ENCODE data around the gene DNMT3L. TPM values are rescaled to one million over a fixed set of nuclear protein-coding genes. Genes with fewer than 3 reads are reported as not detected.
"Not testable (repeated sequence)": the region's sequence is repeated elsewhere in the genome, so short reads cannot be mapped to it uniquely, and the experiment has no call there.

Gene DNMT3L
- total RNA-seq, 6 experiments from 2014 or later: not detected

- TF ChIP-seq CTCF (IDR thresholded peaks at IDR 0.05): no peak
- H3K9me3 Mint-ChIP-seq: no peaks in the 10 kb centered on the region
- peak within 1 kb of the TSS; percentile 30; the same call in 1 of the 2 replicates for H3K4me3 Mint-ChIP-seq
- no peaks in the 10 kb centered on the region for H3K36me3 Mint-ChIP-seq (ENCODE audit: low read depth)
- peak; percentile 27 for DNase-seq
- H3K27me3 Mint-ChIP-seq (ENCODE audit: insufficient read depth): peaks cover 11% of the 10 kb centered on the region
- no peak within 1 kb of the TSS for H3K27ac Mint-ChIP-seq
- no peaks in the 10 kb centered on the region for H3K4me1 Mint-ChIP-seq (ENCODE audit: low read depth)
These were observed 23.7 kb upstream of the DNMT3L start, which contains the start of gene AIRE for GRCh38 chr21:44285138-44285992. AIRE (plus strand) TSS chr21:44285876; CDS start chr21:44286007, 131 bp downstream.

GRCh38 chr21:44283948-44284347, 22.3 kb upstream of the DNMT3L start:
- Mint-ChIP-seq H3K4me3 (no peak overlapping the region), H3K27ac (no peak overlapping the region), H3K4me1 (ENCODE audit: low read depth) (no peaks in the 10 kb centered on the region), H3K36me3 (ENCODE audit: low read depth) (no peaks in the 10 kb centered on the region), H3K9me3 (no peaks in the 10 kb centered on the region), H3K27me3 (ENCODE audit: insufficient read depth) (peaks cover 14% of the 10 kb centered on the region)
- TF ChIP-seq CTCF (IDR thresholded peaks at IDR 0.05): no peak
- DNase-seq: no peak

DNA sequence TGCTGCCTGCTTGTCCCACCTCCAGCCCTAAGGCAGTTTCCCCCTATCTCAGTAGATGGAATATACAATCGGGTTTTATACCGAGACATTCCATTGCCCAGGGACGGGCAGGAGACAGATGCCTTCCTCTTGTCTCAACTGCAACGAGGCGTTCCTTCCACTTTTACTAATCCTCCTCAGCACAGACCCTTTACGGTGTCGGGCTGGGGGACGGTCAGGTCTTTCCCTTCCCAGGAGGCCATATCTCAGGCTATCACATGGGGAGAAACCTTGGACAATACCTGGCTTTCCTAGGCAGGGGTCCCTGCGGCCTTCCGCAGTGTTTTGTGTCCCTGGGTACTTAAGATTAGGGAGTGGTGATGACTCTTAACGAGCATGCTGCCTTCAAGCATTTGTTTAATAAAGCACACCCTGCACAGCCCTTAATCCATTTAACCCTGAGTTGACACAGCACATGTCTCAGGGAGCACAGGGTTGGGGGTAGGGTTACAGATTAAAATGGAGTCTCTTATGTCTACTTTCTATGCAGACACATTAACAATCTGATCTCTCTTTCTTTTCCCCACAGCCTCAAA, 21.6 kb upstream of the DNMT3L start:
- not testable (repeated sequence) for H3K27ac Mint-ChIP-seq

DNA sequence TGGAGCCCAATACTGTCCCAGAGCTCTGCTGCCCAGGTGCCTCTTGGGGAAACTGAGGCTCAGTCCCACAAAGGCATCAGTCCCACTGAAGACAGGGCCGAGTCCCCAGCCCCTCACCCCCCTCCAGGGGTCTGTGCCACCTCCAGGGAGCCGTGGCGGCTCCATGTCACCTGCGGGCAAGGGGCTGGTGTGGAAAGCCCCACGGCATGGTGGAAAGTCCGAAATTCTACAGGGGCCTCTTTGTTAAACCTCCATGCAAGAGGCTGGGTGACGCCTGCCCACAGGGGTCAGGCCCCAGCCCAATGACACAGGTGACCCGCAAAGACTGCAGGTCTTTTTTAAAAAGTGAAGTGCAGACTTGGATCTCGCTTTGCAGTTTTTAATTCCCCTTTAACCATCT, 20.7 kb upstream of the DNMT3L start:
- H3K4me1 Mint-ChIP-seq (ENCODE audit: low read depth): no peaks in the 10 kb centered on the region
- no peak for DNase-seq
- no peak overlapping the region for H3K27ac Mint-ChIP-seq
- peaks cover 20% of the 10 kb centered on the region for H3K27me3 Mint-ChIP-seq (ENCODE audit: insufficient read depth)
- H3K36me3 Mint-ChIP-seq (ENCODE audit: low read depth): no peaks in the 10 kb centered on the region
- no peak for TF ChIP-seq CTCF (IDR thresholded peaks at IDR 0.05)
- H3K4me3 Mint-ChIP-seq: no peak overlapping the region
- H3K9me3 Mint-ChIP-seq: no peaks in the 10 kb centered on the region

More for the DNA sequence above, 21.6 kb upstream of the DNMT3L start:
- not testable (repeated sequence) for H3K4me1 Mint-ChIP-seq (ENCODE audit: low read depth); H3K36me3 Mint-ChIP-seq (ENCODE audit: low read depth); H3K9me3 Mint-ChIP-seq; DNase-seq; H3K4me3 Mint-ChIP-seq
- H3K27me3 Mint-ChIP-seq (ENCODE audit: insufficient read depth): peaks cover 16% of the 10 kb centered on the region

DNA sequence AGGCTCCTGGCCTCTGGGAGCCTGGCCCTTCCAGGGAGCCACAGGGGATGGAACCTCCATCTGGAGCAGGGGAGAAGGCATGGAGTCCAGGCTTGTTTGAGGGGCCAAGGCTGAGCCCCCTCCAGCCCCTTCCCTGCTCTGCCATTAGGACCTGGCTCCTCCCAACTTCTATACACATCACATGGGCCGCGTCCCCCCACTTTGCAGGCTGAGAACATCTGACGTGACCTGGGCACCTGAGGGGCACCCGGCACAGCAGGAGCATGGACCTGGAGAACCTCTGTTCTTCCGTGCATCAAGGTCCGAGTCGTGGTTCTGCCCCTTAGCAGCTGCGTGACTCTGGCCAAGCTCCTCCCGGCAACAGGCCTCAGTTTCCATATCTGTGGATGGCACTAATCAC, 20.1 kb upstream of the DNMT3L start:
- no peak overlapping the region for H3K27ac Mint-ChIP-seq
- no peak for TF ChIP-seq CTCF (IDR thresholded peaks at IDR 0.05)
- no peaks in the 10 kb centered on the region for H3K36me3 Mint-ChIP-seq (ENCODE audit: low read depth)
- H3K27me3 Mint-ChIP-seq (ENCODE audit: insufficient read depth): peaks cover 20% of the 10 kb centered on the region
- no peaks in the 10 kb centered on the region for H3K9me3 Mint-ChIP-seq
- H3K4me3 Mint-ChIP-seq: no peak overlapping the region
- DNase-seq: no peak
- H3K4me1 Mint-ChIP-seq (ENCODE audit: low read depth): no peaks in the 10 kb centered on the region
